K562 (cell line): ENCODE data around the gene TALDO1. TPM values are rescaled to one million over a fixed set of nuclear protein-coding genes. Genes with fewer than 3 reads are reported as not detected.

Experiments
- ATAC-seq: fragments of 200-7000 bp; cut with Tn5 transposase; 3 replicates; pipeline ENCODE4 v1.9.1; 2020; ENCODE audit warnings: moderate library complexity
- BruUV-seq: library from RNA; stranded (reverse); fragments of 400-500 nt; replicated peaks from 2 replicates; lab custom pipeline; 2021; lab: Mats Ljungman, UMichigan
- CTCF ChIA-PET: fragments of 300-600 bp; formaldehyde crosslinking; extraction: SDS; loops from one replicate; lab custom pipeline; 2021; ENCODE audit warnings: low intra/inter-chr PET ratio; lab: Yijun Ruan, JAX
- POLR2A ChIA-PET: fragments of 300-600, 350-650 bp; sonication (Branson Sonifier 250); formaldehyde crosslinking; extraction: SDS; loops from one replicate; lab custom pipeline; 2021; ENCODE audit warnings: antibody characterized with exemption, inconsistent platforms; lab: Yijun Ruan, JAX
- DNase-seq, 4 experiments: peaks; one replicate each; pipeline versions ENCODE4 v3.0.0 to v3.0.0-alpha.2; 2011 to 2018; ENCODE audit warnings: low spot score in 3 of 4, mixed read lengths in 3 of 4; ENCODE audit errors: extremely low read depth in 1 of 4
- FAIRE-seq: peaks from 2 replicates; lab custom pipeline; 2011; peaks lifted over from hg19 to GRCh38; lab: Jason Lieb, UNC
- H2AFZ ChIP-seq: 2 replicates; pipeline ENCODE4 v1.6.0; 2011; ENCODE audit warnings: low read depth, low read length, control low read depth, inconsistent platforms
- H3K27ac ChIP-seq: fragments of 200-600 bp; 3 replicates; pipeline ENCODE4 v1.8.0; 2011; ENCODE audit warnings: low read depth, mild to moderate bottlenecking, control low read depth, inconsistent platforms, low read length, moderate library complexity, mixed read lengths; ENCODE audit errors: extremely low read depth
- H3K27me3 ChIP-seq, 2 experiments: fragments of 300-600 bp in 1 of 2; 2 replicates in 1 of 2; 3 replicates in 1 of 2; pipeline versions ENCODE4 v1.6.0 to v1.8.0; 2011; ENCODE audit warnings: inconsistent platforms in 2 of 2, low read length in 2 of 2, mild to moderate bottlenecking in 1 of 2, mixed read lengths in 1 of 2, moderate library complexity in 1 of 2; ENCODE audit not compliant: control insufficient read depth in 2 of 2, insufficient read depth in 2 of 2
- H3K36me3 ChIP-seq: fragments of 300-600 bp; 3 replicates; pipeline ENCODE4 v1.8.0; 2011; ENCODE audit warnings: mild to moderate bottlenecking, low read length, inconsistent platforms; ENCODE audit not compliant: control insufficient read depth, insufficient read depth
- H3K4me1 ChIP-seq, 2 experiments: fragments of 200-600 bp in 1 of 2; replicated peaks in 1 of 2; 2 replicates in 1 of 2; 3 replicates in 1 of 2; pipeline versions ENCODE4 v1.5.1 to v1.8.0; 2011; ENCODE audit warnings: inconsistent platforms in 2 of 2, low read length in 2 of 2, mild to moderate bottlenecking in 1 of 2, mixed read lengths in 1 of 2, moderate library complexity in 1 of 2; ENCODE audit not compliant: control insufficient read depth in 2 of 2, insufficient read depth in 2 of 2
- H3K4me2 ChIP-seq: 2 replicates; pipeline ENCODE4 v1.6.1; 2011; ENCODE audit warnings: low read length, control low read depth, inconsistent platforms, mixed read lengths; ENCODE audit not compliant: insufficient read depth
- H3K4me3 ChIP-seq: fragments of 200-600 bp; sonication (generic), shearing (Covaris generic); 2 replicates; pipeline ENCODE4 v1.5.1; 2016; ENCODE audit warnings: control low read depth, inconsistent platforms
- H3K79me2 ChIP-seq: fragments of 200-600 bp; 3 replicates; pipeline ENCODE4 v1.8.0; 2011; ENCODE audit warnings: low read length, inconsistent platforms; ENCODE audit not compliant: control insufficient read depth, insufficient read depth
- H3K9ac ChIP-seq, 2 experiments: 2 replicates each; pipeline versions ENCODE4 v1.6.0 to v1.6.1; 2011; ENCODE audit warnings: low read depth in 2 of 2, low read length in 2 of 2, control low read depth in 1 of 2, inconsistent platforms in 1 of 2, mild to moderate bottlenecking in 1 of 2, mixed read lengths in 1 of 2; ENCODE audit not compliant: insufficient read depth in 1 of 2
- H3K9me1 ChIP-seq: one replicate; pipeline ENCODE4 v1.6.0; 2011; ENCODE audit warnings: inconsistent platforms, mild to moderate bottlenecking, low read length, moderate library complexity; ENCODE audit not compliant: control insufficient read depth, insufficient read depth
- H3K9me3 ChIP-seq: replicated peaks from 2 replicates; pipeline ENCODE4 v1.5.1; 2011; ENCODE audit warnings: low read depth, low read length, inconsistent platforms; ENCODE audit not compliant: control insufficient read depth, insufficient read depth
- H4K20me1 ChIP-seq: replicated peaks from 2 replicates; pipeline ENCODE4 v1.6.1; 2011; ENCODE audit warnings: low read length, inconsistent platforms, mixed read lengths; ENCODE audit not compliant: control insufficient read depth, insufficient read depth
- JUN ChIP-seq, 2 experiments: sonication (generic) in 1 of 2; formaldehyde crosslinking in 1 of 2; IDR thresholded peaks; 2 replicates each; pipeline versions ENCODE4 v1.6.1 to v1.8.0; 2012 to 2022; ENCODE audit warnings: borderline replicate concordance in 2 of 2, mild to moderate bottlenecking in 2 of 2, improper control_type of control experiment in 1 of 2, low read depth in 1 of 2, low read length in 1 of 2, missing genetic modification reagents in 1 of 2
- KDM2B ChIP-seq: fragments of 250-450 bp; sonication (Bioruptor Pico); IDR thresholded peaks from 2 replicates; pipeline ENCODE4 v1.8.0; 2021; ENCODE audit warnings: mild to moderate bottlenecking, moderate library complexity
- WGBS: fragments of 100-300 bp; shearing (Covaris generic); methylation state at CpG from one replicate; pipeline ENCODE4 v1.1.6; 2016; ENCODE audit warnings: low coverage, mixed read lengths; ENCODE audit not compliant: insufficient coverage; ENCODE audit errors: missing lambda C conversion rate; 5-methylcytosine and 5-hydroxymethylcytosine counted together
- in situ Hi-C: fragments of 300-500 bp; cut with MboI; formaldehyde crosslinking; loops from 4 replicates; pipeline ENCODE4 v1.15.0; 2018; ENCODE audit warnings: inconsistent platforms, mixed read lengths
- intact Hi-C: fragments of 100-400 bp; cut with micrococcal nuclease; formaldehyde crosslinking; loops from 2 replicates; pipeline ENCODE4 v1.14.2; 2022
- polyA plus RNA-seq, 8 experiments: library from polyadenylated mRNA; depleted of rRNA in 4 of 8; stranded (reverse) in 5 of 8; unstranded in 3 of 8; fragments of >200 nt; fragmentation: Nextera tagmentation in 2 of 8; fragmentation: Illumina TruSeq in 1 of 8; extraction: Ambion mirVana in 2 of 8; extraction: Trizol in 1 of 8; gene quantifications; 2 replicates each; pipeline versions ENCODE4 v1.2.1 to v1.2.3, GENCODE V29; 2011 to 2014; ENCODE audit warnings: inconsistent platforms in 1 of 8, missing spikeins in 1 of 8
- total RNA-seq, 7 experiments: library from RNA; depleted of rRNA in 6 of 7; stranded (reverse); fragments of >200 nt in 6 of 7; fragmentation: Illumina TruSeq in 2 of 7; extraction: Trizol in 2 of 7; gene quantifications; 2 replicates each; pipeline versions ENCODE4 v1.2.1 to v1.2.3, GENCODE V29; 2011 to 2021; ENCODE audit warnings: low replicate concordance in 1 of 7
- TF ChIP-seq, protein P1 (sequence below), 3 experiments: IDR thresholded peaks in 2 of 3; conservative IDR thresholded peaks in 1 of 3; 2 replicates each; pipeline ENCODE4 v1.5.1; 2011 to 2012; ENCODE audit warnings: low read length in 3 of 3, mild to moderate bottlenecking in 3 of 3, control low read depth in 2 of 3, improper control_type of control experiment in 1 of 3, inconsistent platforms in 1 of 3, low read depth in 1 of 3, mixed read lengths in 1 of 3, moderate library complexity in 1 of 3; ENCODE audit not compliant: insufficient read depth in 2 of 3
- TF ChIP-seq, protein P2 (sequence below): fragments of 450-650 bp; IDR thresholded peaks from 2 replicates; pipeline ENCODE4 v1.6.1; 2018; ENCODE audit not compliant: partially characterized antibody

Gene TALDO1
- total and polyA plus RNA-seq, 9 of the 15 experiments (the other 6 are each of a cell fraction or from before 2014, with no cell fraction given) = 260 to 541 (median 441) TPM

DNA sequence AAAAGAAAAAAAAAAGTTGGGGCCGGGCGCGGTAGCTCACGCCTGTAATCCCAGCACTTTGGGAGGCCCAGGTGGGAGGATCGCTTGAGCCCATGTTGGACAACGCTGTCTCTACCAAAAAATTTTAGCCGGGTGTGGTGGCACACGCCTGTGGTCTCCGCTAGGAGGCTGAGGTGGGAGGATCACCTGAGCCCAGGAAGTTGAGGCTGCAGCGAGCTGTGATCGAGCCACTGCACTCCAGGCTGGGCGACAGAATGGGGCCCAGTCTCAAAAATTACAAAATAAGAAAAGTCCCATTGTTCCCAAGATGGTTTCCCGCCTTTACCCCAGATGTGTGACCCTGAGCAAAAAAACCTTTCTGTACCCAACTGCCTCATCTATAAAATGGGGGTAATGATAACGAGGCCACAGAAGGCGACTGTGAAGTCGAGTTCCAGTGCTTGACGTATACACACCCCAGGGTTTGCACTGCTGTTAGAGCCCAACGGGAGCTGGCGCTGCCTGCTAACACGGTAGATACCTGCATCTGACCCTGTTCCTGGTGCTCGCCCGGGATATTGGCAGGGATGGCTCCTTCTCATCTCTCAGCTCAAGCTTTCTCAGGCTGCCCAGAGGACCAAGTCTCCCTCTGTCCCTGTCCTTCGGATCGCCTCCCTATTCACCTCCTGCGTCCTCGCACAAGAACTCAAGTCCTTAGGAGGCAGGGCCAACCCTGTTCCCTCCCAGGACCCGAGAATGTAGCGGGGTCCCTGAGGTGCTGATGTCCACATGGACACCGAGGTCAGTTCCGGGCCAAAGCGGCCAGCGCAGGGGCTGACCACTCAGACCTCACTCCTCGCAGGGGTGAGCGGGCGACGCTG, 61.4 kb downstream of the TALDO1 start:
- Histone ChIP-seq H3K79me2 (peaks cover 78% of the 10 kb centered on the region), H3K4me1 (peaks cover 24 to 69% of the 10 kb centered on the region in 2 experiments; a peak in 4 of 5 replicates), H3K27ac (peak overlapping the region; percentile 98), H3K9me3 (no peaks in the 10 kb centered on the region), H3K4me2 (peak overlapping the region; percentile 100), H4K20me1 (peaks cover 24% of the 10 kb centered on the region), H3K9me1 (no peaks in the 10 kb centered on the region), H3K27me3 (no peaks in the 10 kb centered on the region), H3K4me3 (peak overlapping the region; percentile 99), H2AFZ (peak overlapping the region; percentile 98), H3K36me3 (peaks cover 37% of the 10 kb centered on the region), H3K9ac (peak overlapping the region; percentile 94 to 98)
- under 1% methylated on average over 34 of the region's 36 CpGs for WGBS
- FAIRE-seq = peak; percentile 11
- intact Hi-C loops = loop anchor here (2.0 kb wide), 1 partner anchor 34 kb away; the partner anchor contains the start of genes POLR2L and TSPAN4
- ChIA-PET CTCF (interaction anchor here (0.6 kb wide), 1 partner anchor 130 kb away, joined by 3 read pairs; no protein-coding TSS in a partner anchor), POLR2A (interaction anchor here (0.6 to 4.3 kb wide), 19 partner anchors 8 to 1976 kb away, joined by 3 to 26 read pairs (median 5); partner anchors contain the start of genes HRAS, PNPLA2, POLR2L and TSPAN4)
- peak; percentile 70 for ATAC-seq
- DNase-seq = peak in 2 of 4 experiments; percentile 77 to 82
- in situ Hi-C loops = no loop called here
- TSS peak; percentile 84 for BruUV-seq
- TF ChIP-seq, protein P1, sequence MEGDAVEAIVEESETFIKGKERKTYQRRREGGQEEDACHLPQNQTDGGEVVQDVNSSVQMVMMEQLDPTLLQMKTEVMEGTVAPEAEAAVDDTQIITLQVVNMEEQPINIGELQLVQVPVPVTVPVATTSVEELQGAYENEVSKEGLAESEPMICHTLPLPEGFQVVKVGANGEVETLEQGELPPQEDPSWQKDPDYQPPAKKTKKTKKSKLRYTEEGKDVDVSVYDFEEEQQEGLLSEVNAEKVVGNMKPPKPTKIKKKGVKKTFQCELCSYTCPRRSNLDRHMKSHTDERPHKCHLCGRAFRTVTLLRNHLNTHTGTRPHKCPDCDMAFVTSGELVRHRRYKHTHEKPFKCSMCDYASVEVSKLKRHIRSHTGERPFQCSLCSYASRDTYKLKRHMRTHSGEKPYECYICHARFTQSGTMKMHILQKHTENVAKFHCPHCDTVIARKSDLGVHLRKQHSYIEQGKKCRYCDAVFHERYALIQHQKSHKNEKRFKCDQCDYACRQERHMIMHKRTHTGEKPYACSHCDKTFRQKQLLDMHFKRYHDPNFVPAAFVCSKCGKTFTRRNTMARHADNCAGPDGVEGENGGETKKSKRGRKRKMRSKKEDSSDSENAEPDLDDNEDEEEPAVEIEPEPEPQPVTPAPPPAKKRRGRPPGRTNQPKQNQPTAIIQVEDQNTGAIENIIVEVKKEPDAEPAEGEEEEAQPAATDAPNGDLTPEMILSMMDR (IDR thresholded peaks at IDR 0.05 in 2 of 3, conservative IDR thresholded peaks at IDR 0.05 in 1 of 3; ENCODE audit: insufficient read depth in 2 of 3, low read depth in 1 of 3, low read length in 3 of 3) = peak in 2 of 3 experiments; percentile 37 to 47; a peak in 4 of 6 replicates
- TF ChIP-seq, protein P2, sequence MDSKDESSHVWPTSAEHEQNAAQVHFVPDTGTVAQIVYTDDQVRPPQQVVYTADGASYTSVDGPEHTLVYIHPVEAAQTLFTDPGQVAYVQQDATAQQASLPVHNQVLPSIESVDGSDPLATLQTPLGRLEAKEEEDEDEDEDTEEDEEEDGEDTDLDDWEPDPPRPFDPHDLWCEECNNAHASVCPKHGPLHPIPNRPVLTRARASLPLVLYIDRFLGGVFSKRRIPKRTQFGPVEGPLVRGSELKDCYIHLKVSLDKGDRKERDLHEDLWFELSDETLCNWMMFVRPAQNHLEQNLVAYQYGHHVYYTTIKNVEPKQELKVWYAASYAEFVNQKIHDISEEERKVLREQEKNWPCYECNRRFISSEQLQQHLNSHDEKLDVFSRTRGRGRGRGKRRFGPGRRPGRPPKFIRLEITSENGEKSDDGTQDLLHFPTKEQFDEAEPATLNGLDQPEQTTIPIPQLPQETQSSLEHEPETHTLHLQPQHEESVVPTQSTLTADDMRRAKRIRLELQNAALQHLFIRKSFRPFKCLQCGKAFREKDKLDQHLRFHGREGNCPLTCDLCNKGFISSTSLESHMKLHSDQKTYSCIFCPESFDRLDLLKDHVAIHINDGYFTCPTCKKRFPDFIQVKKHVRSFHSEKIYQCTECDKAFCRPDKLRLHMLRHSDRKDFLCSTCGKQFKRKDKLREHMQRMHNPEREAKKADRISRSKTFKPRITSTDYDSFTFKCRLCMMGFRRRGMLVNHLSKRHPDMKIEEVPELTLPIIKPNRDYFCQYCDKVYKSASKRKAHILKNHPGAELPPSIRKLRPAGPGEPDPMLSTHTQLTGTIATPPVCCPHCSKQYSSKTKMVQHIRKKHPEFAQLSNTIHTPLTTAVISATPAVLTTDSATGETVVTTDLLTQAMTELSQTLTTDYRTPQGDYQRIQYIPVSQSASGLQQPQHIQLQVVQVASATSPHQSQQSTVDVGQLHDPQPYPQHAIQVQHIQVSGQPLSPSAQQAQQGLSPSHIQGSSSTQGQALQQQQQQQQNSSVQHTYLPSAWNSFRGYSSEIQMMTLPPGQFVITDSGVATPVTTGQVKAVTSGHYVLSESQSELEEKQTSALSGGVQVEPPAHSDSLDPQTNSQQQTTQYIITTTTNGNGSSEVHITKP = peak; percentile 5
- TF ChIP-seq KDM2B (CRISPR knock-in tag) (peak; percentile 50; the same call in 1 of the 2 replicates), JUN (IDR thresholded peaks at IDR 0.05; ENCODE audit: borderline replicate concordance, low read depth, low read length) (no peak), JUN (CRISPR knock-in tag; IDR thresholded peaks at IDR 0.05; ENCODE audit: borderline replicate concordance) (no peak)
